CD14-positive monocyte (primary cell): ENCODE data around the gene GOLGA2. TPM values are rescaled to one million over a fixed set of nuclear protein-coding genes. Genes with fewer than 3 reads are reported as not detected.

ENCODE experiments used
- DNase-seq, 3 donors: peaks; one replicate each; pipeline ENCODE4 v3.0.0-alpha.2; 2011 to 2022
- H2AFZ ChIP-seq: 2 replicates; pipeline ENCODE4 v1.6.0; 2012; ENCODE audit warnings: mild to moderate bottlenecking, low read depth, low read length, inconsistent platforms; ENCODE audit not compliant: insufficient read depth, poor library complexity, severe bottlenecking
- H3K27ac ChIP-seq, 2 donors: 1 replicate in 1 of 2; 2 replicates in 1 of 2; pipeline ENCODE4 v1.5.1; 2012 to 2013; ENCODE audit warnings: low read length in 2 of 2, control low read depth in 1 of 2, inconsistent platforms in 1 of 2, low read depth in 1 of 2, mild to moderate bottlenecking in 1 of 2
- H3K27me3 ChIP-seq, 2 donors: one replicate each; pipeline versions ENCODE4 v1.6.0 to v1.6.1; 2011 to 2013; ENCODE audit warnings: low read length in 2 of 2; ENCODE audit not compliant: control insufficient read depth in 2 of 2, insufficient read depth in 2 of 2
- H3K36me3 ChIP-seq, 2 donors: replicated peaks in 1 of 2; 1 replicate in 1 of 2; 2 replicates in 1 of 2; pipeline versions ENCODE4 v1.5.1 to v1.6.1; 2012 to 2013; ENCODE audit warnings: low read length in 2 of 2, control low read depth in 1 of 2, inconsistent platforms in 1 of 2, mild to moderate bottlenecking in 1 of 2; ENCODE audit not compliant: insufficient read depth in 2 of 2, control insufficient read depth in 1 of 2
- H3K4me1 ChIP-seq, 2 donors: 1 replicate in 1 of 2; 2 replicates in 1 of 2; pipeline versions ENCODE4 v1.5.1 to v1.6.1; 2012 to 2013; ENCODE audit warnings: low read length in 2 of 2, control low read depth in 1 of 2, inconsistent platforms in 1 of 2, mild to moderate bottlenecking in 1 of 2, moderate library complexity in 1 of 2; ENCODE audit not compliant: insufficient read depth in 2 of 2, control insufficient read depth in 1 of 2
- H3K4me2 ChIP-seq: replicated peaks from 2 replicates; pipeline ENCODE3; 2012; ENCODE audit warnings: low read length, moderate library complexity, mild to moderate bottlenecking; ENCODE audit not compliant: poor library complexity, severe bottlenecking; ENCODE audit errors: extremely low read depth
- H3K4me3 ChIP-seq, 3 experiments: fragments of 200-600 bp in 1 of 3; sonication (generic) in 1 of 3; replicated peaks in 1 of 3; 1 replicate in 2 of 3; 2 replicates in 1 of 3; pipeline ENCODE4 v1.5.1; 2011 to 2013; ENCODE audit warnings: low read length in 3 of 3, mild to moderate bottlenecking in 3 of 3, control low read depth in 2 of 3, low read depth in 2 of 3, inconsistent platforms in 1 of 3, moderate library complexity in 1 of 3
- H3K79me2 ChIP-seq: 2 replicates; pipeline ENCODE4 v1.6.0; 2012; ENCODE audit warnings: mild to moderate bottlenecking, control low read depth, inconsistent platforms, low read length, moderate library complexity; ENCODE audit not compliant: insufficient read depth
- H3K9ac ChIP-seq: 2 replicates; pipeline ENCODE4 v1.6.0; 2017; ENCODE audit warnings: low read length, mild to moderate bottlenecking; ENCODE audit not compliant: insufficient read depth, poor library complexity, severe bottlenecking
- H3K9me3 ChIP-seq, 2 donors: replicated peaks in 1 of 2; 1 replicate in 1 of 2; 2 replicates in 1 of 2; pipeline versions ENCODE4 v1.5.1 to v1.6.1; 2012 to 2013; ENCODE audit warnings: low read length in 2 of 2, control low read depth in 1 of 2; ENCODE audit not compliant: control insufficient read depth in 1 of 2, insufficient read depth in 1 of 2
- H4K20me1 ChIP-seq: 2 replicates; pipeline ENCODE4 v1.6.0; 2012; ENCODE audit warnings: mild to moderate bottlenecking, low read length, control low read depth, moderate library complexity; ENCODE audit not compliant: insufficient read depth
- H3K27ac Mint-ChIP-seq, 7 donors: one replicate each; pipeline ENCODE4 v1.8.0; 2020; ENCODE audit warnings: mild to moderate bottlenecking in 7 of 7, mixed read lengths in 7 of 7, moderate library complexity in 6 of 7, inconsistent platforms in 2 of 7
- H3K27me3 Mint-ChIP-seq, 3 donors: one replicate each; pipeline ENCODE4 v1.8.0; 2021 to 2022; ENCODE audit warnings: low read depth in 3 of 3, mild to moderate bottlenecking in 3 of 3, mixed read lengths in 3 of 3, moderate library complexity in 3 of 3, inconsistent platforms in 1 of 3
- H3K36me3 Mint-ChIP-seq, 2 donors: one replicate each; pipeline ENCODE4 v1.8.0; 2020; ENCODE audit warnings: mixed read lengths in 2 of 2, inconsistent platforms in 1 of 2, mild to moderate bottlenecking in 1 of 2
- H3K4me1 Mint-ChIP-seq: one replicate; pipeline ENCODE4 v1.8.0; 2020; ENCODE audit warnings: mild to moderate bottlenecking, mixed read lengths
- H3K4me3 Mint-ChIP-seq, 2 donors: one replicate each; pipeline ENCODE4 v1.8.0; 2020; ENCODE audit warnings: mild to moderate bottlenecking in 2 of 2, mixed read lengths in 2 of 2, moderate library complexity in 1 of 2
- H3K9me3 Mint-ChIP-seq, 7 donors: one replicate each; pipeline ENCODE4 v1.8.0; 2020 to 2022; ENCODE audit warnings: mixed read lengths in 7 of 7, mild to moderate bottlenecking in 6 of 7, moderate library complexity in 6 of 7, inconsistent platforms in 2 of 7
- WGBS: methylation state at CpG from one replicate; pipeline ENCODE4 v1.1.5; 2013; ENCODE audit warnings: missing lambda C conversion rate; ENCODE audit not compliant: insufficient coverage; 5-methylcytosine and 5-hydroxymethylcytosine counted together
- intact Hi-C, 2 donors: fragments of 100-400 bp; cut with micrococcal nuclease; formaldehyde crosslinking; loops; one replicate each; pipeline versions ENCODE4 v1.15.0 to v1.15.1; 2023
- polyA plus RNA-seq, 3 donors: library from polyadenylated mRNA; depleted of rRNA in 1 of 3; unstranded in 2 of 3; stranded (reverse) in 1 of 3; fragments of 300-500 nt in 2 of 3; fragments of >200 nt in 1 of 3; fragmentation: Illumina TruSeq in 2 of 3; gene quantifications; 1 replicate in 2 of 3; 2 replicates in 1 of 3; pipeline ENCODE4 v1.2.3, GENCODE V29; 2012 to 2021
- TF ChIP-seq, protein P1 (sequence below): fragments of 200-600 bp; IDR thresholded peaks from one replicate; pipeline ENCODE4 v1.8.0; 2022; ENCODE audit warnings: antibody characterized with exemption, mild to moderate bottlenecking

The GOLGA2 gene
- polyA plus RNA-seq, 3 donors, result 2.9 to 34.2 (median 4.6) TPM

DNA sequence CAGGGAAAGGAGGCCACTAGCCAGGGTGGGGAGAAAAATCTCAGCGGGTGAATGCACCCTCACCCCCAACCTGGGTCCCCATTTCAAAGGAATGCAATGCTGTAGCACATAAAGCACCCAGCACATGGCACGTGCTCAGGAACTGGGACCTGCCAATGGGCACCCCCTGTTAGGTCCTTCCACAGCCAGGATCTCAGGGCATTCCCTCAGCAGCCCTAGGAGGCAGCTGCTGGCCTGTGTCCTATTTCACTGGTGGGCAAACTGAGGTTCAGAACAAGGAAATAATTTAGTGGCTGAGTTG, 63.9 kb downstream of the GOLGA2 start:
- Histone ChIP-seq H3K9me3 (no peaks in the 10 kb centered on the region), H3K4me2 (no peak overlapping the region), H3K9ac (no peak overlapping the region), H4K20me1 (no peaks in the 10 kb centered on the region), H3K79me2 (no peaks in the 10 kb centered on the region), H3K27me3 (no peaks in the 10 kb centered on the region), H3K27ac (no peak overlapping the region), H3K4me1 (peaks cover 5 to 11% of the 10 kb centered on the region in 2 donors), H2AFZ (no peak overlapping the region), H3K4me3 (no peak overlapping the region), H3K36me3 (no peaks in the 10 kb centered on the region)
- Mint-ChIP-seq H3K4me1 (peaks cover 12% of the 10 kb centered on the region), H3K27ac (no peak overlapping the region), H3K4me3 (no peak overlapping the region), H3K36me3 (no peaks in the 10 kb centered on the region), H3K9me3 (no peaks in the 10 kb centered on the region), H3K27me3 (peaks cover 3 to 14% (median 10%) of the 10 kb centered on the region in 3 donors)
- 93% methylated on average over 1 of the region's 2 CpGs for WGBS
- DNase-seq, result no peak
- intact Hi-C loops, result no loop called here
- TF ChIP-seq, protein P1, sequence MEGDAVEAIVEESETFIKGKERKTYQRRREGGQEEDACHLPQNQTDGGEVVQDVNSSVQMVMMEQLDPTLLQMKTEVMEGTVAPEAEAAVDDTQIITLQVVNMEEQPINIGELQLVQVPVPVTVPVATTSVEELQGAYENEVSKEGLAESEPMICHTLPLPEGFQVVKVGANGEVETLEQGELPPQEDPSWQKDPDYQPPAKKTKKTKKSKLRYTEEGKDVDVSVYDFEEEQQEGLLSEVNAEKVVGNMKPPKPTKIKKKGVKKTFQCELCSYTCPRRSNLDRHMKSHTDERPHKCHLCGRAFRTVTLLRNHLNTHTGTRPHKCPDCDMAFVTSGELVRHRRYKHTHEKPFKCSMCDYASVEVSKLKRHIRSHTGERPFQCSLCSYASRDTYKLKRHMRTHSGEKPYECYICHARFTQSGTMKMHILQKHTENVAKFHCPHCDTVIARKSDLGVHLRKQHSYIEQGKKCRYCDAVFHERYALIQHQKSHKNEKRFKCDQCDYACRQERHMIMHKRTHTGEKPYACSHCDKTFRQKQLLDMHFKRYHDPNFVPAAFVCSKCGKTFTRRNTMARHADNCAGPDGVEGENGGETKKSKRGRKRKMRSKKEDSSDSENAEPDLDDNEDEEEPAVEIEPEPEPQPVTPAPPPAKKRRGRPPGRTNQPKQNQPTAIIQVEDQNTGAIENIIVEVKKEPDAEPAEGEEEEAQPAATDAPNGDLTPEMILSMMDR, result no peak

DNA sequence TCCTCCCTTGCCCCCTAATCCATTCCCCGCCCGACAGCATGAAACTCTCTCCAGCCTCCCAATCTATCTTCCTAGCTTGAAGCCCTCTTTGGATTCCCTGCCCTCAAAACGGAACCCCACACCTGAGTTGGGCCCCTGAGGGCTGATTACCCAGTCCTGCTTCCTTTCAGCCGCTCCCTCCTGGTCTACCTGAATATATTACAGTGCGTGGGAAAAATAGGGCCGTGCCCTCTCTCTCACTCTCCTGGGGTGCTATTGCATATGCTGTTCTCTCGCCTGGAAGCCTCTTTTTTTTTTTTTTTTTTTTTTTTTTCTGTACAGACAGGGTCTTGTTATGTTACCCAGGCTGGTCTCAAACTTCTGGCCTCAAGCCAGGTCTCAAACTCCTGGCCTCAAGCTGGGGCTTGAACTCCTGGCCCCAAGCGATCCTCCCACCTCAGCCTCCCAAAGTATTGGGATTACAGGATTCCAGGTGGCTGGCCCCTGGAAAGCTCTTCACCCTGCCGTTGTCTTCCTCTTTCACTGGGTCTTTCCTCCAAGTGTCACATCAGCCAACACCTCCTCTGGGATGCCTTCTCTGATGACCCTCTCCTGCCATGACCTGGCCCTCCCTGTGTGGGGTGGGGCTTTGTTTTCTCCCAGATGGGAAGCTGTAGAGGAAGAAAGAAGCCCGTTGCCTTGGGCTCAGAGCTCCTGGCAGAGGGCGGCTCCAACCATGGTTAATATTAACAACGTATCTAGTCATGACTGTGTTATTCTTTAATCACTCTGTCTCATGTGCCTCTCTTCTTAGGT, 64.4 kb downstream of the GOLGA2 start:
- Histone ChIP-seq H3K79me2 (no peaks in the 10 kb centered on the region), H3K4me1 (peaks cover 5 to 11% of the 10 kb centered on the region in 2 donors), H2AFZ (no peak overlapping the region), H3K27me3 (no peaks in the 10 kb centered on the region), H3K36me3 (no peaks in the 10 kb centered on the region), H3K27ac (no peak overlapping the region), H3K4me2 (no peak overlapping the region), H3K4me3 (no peak overlapping the region), H3K9ac (no peak overlapping the region), H3K9me3 (no peaks in the 10 kb centered on the region), H4K20me1 (no peaks in the 10 kb centered on the region)
- intact Hi-C loops, result no loop called here
- H3K27ac Mint-ChIP-seq, result no peak overlapping the region
- no peak for DNase-seq
- 84% methylated on average over 4 of the region's 12 CpGs for WGBS
- H3K27me3 Mint-ChIP-seq, result peaks cover 4 to 14% (median 13%) of the 10 kb centered on the region in 3 donors
- no peaks in the 10 kb centered on the region for H3K9me3 Mint-ChIP-seq
- peaks cover 11% of the 10 kb centered on the region for H3K4me1 Mint-ChIP-seq
- no peaks in the 10 kb centered on the region for H3K36me3 Mint-ChIP-seq
- TF ChIP-seq, protein P1, result no peak
- H3K4me3 Mint-ChIP-seq, result no peak overlapping the region
